DMS114 treated with DMSO at 0.1 percent for 48 hours (cell line): ENCODE results near the gene HMGCR.

Experiments used
- DNase-seq: peaks from one replicate; lab custom pipeline; 2025; ENCODE audit not compliant: unreplicated experiment; lab: John Stamatoyannopoulos, UW

HMGCR gene

DNA sequence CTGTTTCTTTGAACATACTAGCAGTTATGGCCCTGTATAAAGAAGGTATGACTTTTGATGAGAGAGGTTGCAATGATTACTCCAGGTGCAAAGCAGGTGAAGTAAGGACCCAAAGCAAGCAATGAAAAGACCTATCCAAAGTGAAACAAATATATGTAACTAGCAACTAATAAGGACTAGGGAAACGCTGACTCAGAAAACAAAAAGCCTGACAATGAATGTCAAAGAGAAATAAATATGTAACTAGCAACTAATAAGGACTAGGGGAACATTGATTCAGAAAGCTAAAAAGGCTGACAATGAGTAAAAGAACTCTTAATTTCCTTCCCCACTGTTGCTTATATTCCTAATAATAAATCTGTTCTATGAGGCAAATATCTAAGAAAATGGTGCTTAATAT, 43.1 kb downstream of the HMGCR start:
- no peak for DNase-seq

DNA sequence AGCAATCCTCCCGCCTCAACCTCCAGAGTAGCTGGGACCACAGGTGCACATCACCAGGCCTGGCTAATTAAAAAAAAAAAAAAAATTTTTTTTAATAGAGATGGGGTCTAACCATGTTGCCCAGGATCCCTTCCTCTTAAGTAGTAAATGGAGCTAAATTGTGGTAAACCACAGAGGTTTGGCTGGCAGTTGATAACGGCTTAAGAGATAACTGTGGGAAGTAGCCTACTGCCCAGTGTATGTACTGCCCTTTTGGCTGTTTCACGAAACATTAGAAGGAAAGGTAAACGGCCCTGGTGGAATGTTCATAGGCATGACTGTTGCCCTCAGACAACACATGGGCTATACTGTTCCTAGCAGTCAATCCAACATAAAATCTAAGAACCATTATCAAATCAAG, 44.4 kb downstream of the HMGCR start:
- DNase-seq, result no peak

DNA sequence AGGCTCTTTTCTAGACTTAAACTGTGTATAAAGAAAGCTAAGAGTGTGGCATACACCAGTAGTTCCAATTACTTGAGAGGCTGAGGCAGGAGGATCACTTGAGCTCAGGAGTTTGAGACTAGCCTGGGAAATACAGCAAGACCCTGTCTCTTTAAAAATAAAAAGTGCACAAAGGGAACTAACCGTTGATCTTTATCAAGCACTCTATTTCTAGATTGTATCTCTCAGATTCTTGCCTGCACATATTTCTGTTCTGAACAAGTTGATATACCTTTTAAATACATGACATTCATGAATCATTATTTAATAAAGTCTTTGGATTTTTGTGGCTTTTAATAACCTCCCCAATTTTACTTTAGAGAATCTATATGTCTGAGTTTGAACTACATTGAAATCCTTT, 47.2 kb downstream of the HMGCR start:
- DNase-seq, result no peak

DNA sequence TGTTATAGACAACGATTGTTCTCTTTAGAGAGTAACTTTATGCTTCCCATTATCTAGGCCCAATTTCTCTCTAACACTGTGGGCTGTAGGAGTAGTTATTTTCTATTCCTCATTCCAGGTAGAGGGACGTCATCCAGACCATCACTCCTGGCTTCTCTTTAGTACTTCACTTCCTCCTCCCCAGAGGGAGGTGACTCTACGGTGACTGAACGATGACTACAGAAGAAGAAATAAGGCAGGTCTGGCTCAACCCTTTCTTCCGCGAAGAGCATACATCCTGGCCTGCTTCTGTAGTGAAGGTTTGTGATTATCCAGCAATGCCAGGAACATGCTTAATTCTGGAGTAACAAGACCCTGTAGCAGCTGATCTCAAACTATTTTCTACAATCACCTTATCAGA, 50.8 kb downstream of the HMGCR start:
- no peak for DNase-seq

DNA sequence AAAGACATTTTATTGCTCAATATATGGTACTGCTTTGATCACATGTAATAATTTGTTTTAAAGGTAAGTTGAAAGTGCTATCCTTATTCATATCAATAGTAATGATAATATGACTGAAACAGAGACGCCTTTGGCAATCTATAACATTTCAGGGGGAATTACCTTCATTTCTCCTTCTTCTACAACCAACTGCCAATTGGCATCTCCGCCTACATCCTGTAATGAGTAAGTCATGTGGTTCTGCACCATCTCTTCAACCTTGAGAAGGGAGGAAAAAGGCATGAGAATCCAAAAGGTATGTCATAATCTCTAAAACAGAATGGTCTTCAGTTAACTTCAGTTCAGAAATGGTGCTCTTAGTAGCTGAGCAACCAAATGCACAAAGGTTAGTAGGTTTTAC, 52.4 kb downstream of the HMGCR start:
- no peak for DNase-seq

DNA sequence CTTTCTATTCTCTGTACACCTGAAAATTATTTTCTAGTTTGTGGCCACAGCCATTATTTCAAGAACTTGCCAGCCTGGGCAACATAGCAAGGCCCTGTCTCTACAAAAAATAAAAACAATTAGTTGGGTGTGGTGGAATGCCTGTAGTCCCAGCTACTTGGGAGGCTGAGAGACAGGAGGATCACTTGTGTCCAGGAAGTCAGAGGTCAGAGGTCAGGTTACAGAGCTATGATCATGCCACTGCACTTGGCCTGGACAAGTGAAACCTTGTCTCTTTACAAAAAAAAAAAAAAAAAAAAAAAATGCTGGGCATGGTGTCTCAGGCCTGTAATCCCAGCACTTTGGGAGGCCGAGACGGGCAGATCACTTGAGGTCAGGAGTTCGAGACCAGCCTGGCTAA, 58.3 kb downstream of the HMGCR start:
- no peak for DNase-seq

DNA sequence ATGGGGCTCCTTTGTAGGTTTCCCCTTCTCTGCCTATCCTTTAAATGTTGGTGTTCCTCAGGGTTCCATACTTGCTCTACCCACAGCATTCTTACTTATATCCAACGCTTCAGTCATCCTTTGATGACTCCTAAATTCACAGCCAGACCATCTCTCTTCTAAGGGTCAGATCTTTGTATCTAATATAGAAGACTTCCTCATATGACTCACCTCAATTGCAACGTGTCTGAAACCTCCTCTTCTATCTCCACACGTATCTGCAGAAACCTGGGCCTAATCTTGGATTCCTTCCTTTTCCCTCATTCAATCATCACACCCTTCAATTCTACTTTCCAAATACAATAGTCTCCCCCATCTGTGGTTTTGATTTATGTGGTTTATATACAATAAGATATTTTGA, 68.3 kb downstream of the HMGCR start:
- DNase-seq, result no peak
